HFFc6 (cell line): ENCODE data around the gene PPIL6. TPM values are rescaled to one million over a fixed set of nuclear protein-coding genes. Genes with fewer than 3 reads are reported as not detected.
A peak's percentile ranks its signal among the peaks of the same experiment; 100 is the strongest.

Experiments used
- DNase-seq: peaks from one replicate; pipeline ENCODE4 v3.0.0-alpha.2; 2018
- H3K27ac Mint-ChIP-seq: 2 replicates; pipeline ENCODE4 v1.8.0; 2020; ENCODE audit warnings: mild to moderate bottlenecking, mixed read lengths
- H3K27me3 Mint-ChIP-seq: 2 replicates; pipeline ENCODE4 v1.8.0; 2021; ENCODE audit warnings: mild to moderate bottlenecking, moderate library complexity, mixed read lengths; ENCODE audit not compliant: insufficient read depth
- H3K36me3 Mint-ChIP-seq: 2 replicates; pipeline ENCODE4 v1.8.0; 2021; ENCODE audit warnings: low read depth, mixed read lengths
- H3K4me1 Mint-ChIP-seq: 2 replicates; pipeline ENCODE4 v1.8.0; 2020; ENCODE audit warnings: low read depth, mixed read lengths
- H3K4me3 Mint-ChIP-seq: 2 replicates; pipeline ENCODE4 v1.8.0; 2020; ENCODE audit warnings: mild to moderate bottlenecking, moderate library complexity, mixed read lengths
- H3K9me3 Mint-ChIP-seq: 2 replicates; pipeline ENCODE4 v1.8.0; 2020; ENCODE audit warnings: mild to moderate bottlenecking, mixed read lengths
- CTCF ChIP-seq: fragments of 200-600 bp; sonication (generic); IDR thresholded peaks from 2 replicates; pipeline ENCODE4 v1.5.0; 2021; ENCODE audit warnings: antibody characterized with exemption, mild to moderate bottlenecking
- total RNA-seq, 6 experiments: library from RNA; stranded (reverse); fragmentation: NEBNext Ultra II Directional; extraction: Animal tissue kit (Norgen Biotek cat#: 25700); gene quantifications; 2 replicates in 1 of 6; 3 replicates in 5 of 6; pipeline ENCODE4 v1.2.3, GENCODE V29; 2021

PPIL6 gene
- total RNA-seq, 6 experiments from 2014 or later, result 0.21 to 0.53 (median 0.43) TPM; not detected in 1

DNA sequence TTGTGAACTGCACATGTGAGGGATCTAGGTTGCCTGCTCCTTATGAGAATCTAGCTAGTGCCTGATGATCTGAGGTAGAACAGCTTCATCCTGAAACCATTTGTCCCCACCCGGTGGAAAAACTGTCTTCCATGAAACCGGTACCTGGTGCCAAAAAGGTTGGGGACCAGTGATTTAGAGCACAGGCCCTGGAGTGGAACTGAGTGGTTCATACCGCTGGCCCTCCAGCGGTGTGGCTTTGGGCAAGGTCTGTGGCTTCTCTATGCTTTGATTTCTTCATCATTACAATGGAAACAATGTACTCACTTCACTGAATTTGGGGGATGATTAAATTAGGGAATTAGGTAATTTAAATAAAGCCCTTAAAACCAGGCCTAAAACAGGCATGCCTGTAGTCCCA lies 94.4 kb downstream of the PPIL6 start:
- Mint-ChIP-seq H3K9me3 (no peaks in the 10 kb centered on the region), H3K4me1 (peaks cover 23% of the 10 kb centered on the region), H3K27ac (no peak overlapping the region)

DNA sequence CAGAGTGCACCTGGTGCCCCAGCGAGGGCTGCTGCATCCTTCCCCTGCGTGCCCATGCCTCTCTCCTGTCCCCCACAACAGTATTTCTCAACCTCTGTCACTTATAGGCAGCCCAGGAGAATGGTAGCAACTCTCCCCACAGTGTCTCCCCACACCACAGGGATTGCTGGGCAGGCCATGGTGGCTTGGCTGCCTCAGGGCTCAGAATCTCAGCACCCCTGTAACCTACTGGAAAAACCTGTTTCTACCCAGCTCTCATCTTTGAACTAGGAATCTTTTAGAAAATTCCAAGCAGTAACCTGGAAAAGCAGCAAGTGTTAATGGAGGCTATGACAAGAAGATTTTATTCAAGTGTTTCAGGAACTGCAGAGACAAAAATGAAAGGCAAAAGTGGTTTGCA lies 96.2 kb downstream of the PPIL6 start:
- no peak for TF ChIP-seq CTCF
- Mint-ChIP-seq H3K36me3 (no peaks in the 10 kb centered on the region), H3K4me3 (no peak overlapping the region), H3K9me3 (no peaks in the 10 kb centered on the region), H3K4me1 (peaks cover 7% of the 10 kb centered on the region), H3K27me3 (no peaks in the 10 kb centered on the region; the same call in 1 of the 2 replicates), H3K27ac (no peak overlapping the region)
- DNase-seq, result no peak

More for the DNA sequence above, 94.4 kb downstream of the PPIL6 start:
- no peak for DNase-seq
- Mint-ChIP-seq H3K27me3 (no peaks in the 10 kb centered on the region; the same call in 1 of the 2 replicates), H3K36me3 (peaks cover 2% of the 10 kb centered on the region; the same call in 1 of the 2 replicates), H3K4me3 (no peak overlapping the region)
- no peak for TF ChIP-seq CTCF

GRCh38 chr6:109343518-109343917 lies 96.9 kb downstream of the PPIL6 start:
- no peak overlapping the region for H3K4me3 Mint-ChIP-seq
- H3K27ac Mint-ChIP-seq, result no peak overlapping the region
- H3K9me3 Mint-ChIP-seq, result no peaks in the 10 kb centered on the region
- TF ChIP-seq CTCF, result no peak
- 0 out of 2 replicates have a peak, but pooled peaks cover 6% of the 10 kb centered on the region for H3K4me1 Mint-ChIP-seq
- no peaks in the 10 kb centered on the region; the same call in 1 of the 2 replicates for H3K27me3 Mint-ChIP-seq
- DNase-seq, result no peak
- no peaks in the 10 kb centered on the region for H3K36me3 Mint-ChIP-seq

DNA sequence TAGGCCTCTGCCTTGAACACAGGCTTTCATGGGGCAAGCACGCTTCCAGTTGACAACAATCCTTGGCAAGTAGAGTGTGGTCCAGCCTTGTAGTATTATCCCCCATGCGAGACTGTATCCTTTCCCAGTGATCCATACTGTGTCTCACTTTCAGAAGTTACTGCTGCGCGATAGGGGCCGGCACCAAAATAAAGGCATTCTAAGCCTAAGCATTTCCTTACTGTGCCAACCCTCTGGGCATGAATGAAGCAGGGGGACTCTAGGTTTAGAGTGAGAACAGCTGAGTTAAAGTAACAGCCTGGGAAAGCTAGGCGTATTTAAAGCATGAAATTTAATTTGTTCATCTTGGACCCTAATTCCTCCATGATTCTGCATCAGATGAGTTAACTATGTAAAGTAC lies 97.5 kb downstream of the PPIL6 start:
- DNase-seq, result no peak

DNA sequence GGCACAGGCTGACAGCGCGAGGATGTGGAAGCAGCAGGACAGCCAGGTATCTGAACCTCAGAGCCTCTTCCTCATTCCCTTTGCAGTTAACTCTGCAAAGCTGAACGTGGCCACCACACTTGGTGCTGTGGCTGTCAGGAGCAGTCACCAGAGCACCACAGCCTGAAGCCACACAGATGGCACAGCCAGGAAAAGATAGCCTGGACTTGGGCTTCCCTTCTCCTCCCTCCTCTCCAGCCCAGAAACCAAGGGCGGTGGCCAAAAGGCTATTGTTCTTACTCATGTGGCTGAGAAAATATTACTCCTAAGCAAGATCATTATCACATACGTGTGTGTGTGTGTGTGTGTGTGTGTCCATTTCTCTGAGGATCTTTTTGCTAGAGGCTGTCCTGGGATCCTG lies 97.9 kb downstream of the PPIL6 start:
- Mint-ChIP-seq H3K36me3 (no peaks in the 10 kb centered on the region), H3K27me3 (no peaks in the 10 kb centered on the region; the same call in 1 of the 2 replicates), H3K4me3 (no peak overlapping the region), H3K9me3 (no peaks in the 10 kb centered on the region), H3K27ac (no peak overlapping the region), H3K4me1 (0 out of 2 replicates have a peak, but pooled peaks cover 6% of the 10 kb centered on the region)
- no peak for TF ChIP-seq CTCF
- peak; percentile 10 for DNase-seq

More for the DNA sequence above, 97.5 kb downstream of the PPIL6 start:
- H3K4me3 Mint-ChIP-seq, result no peak overlapping the region
- no peaks in the 10 kb centered on the region for H3K36me3 Mint-ChIP-seq
- H3K4me1 Mint-ChIP-seq, result 0 out of 2 replicates have a peak, but pooled peaks cover 6% of the 10 kb centered on the region
- H3K9me3 Mint-ChIP-seq, result no peaks in the 10 kb centered on the region
- H3K27ac Mint-ChIP-seq, result no peak overlapping the region
- no peaks in the 10 kb centered on the region; the same call in 1 of the 2 replicates for H3K27me3 Mint-ChIP-seq
- no peak for TF ChIP-seq CTCF
